Uterus (tissue), 2 donors: ENCODE measurements around the gene LRIG1.

Experiments
- POLR2A ChIP-seq, 2 donors: fragments of 450-650 bp; IDR thresholded peaks; one replicate each; pipeline ENCODE4 v1.6.1; 2016; ENCODE audit warnings: antibody characterized with exemption in 2 of 2, mild to moderate bottlenecking in 1 of 2, moderate library complexity in 1 of 2
- TF ChIP-seq, protein P1 (sequence below), 4 experiments: fragments of 200-600 bp in 2 of 4; fragments of 450-650 bp in 2 of 4; sonication (generic) in 2 of 4; IDR thresholded peaks; one replicate each; pipeline ENCODE4 v1.5.1; 2016 to 2019; ENCODE audit warnings: antibody characterized with exemption in 4 of 4, mild to moderate bottlenecking in 2 of 4, moderate library complexity in 1 of 4

DNA sequence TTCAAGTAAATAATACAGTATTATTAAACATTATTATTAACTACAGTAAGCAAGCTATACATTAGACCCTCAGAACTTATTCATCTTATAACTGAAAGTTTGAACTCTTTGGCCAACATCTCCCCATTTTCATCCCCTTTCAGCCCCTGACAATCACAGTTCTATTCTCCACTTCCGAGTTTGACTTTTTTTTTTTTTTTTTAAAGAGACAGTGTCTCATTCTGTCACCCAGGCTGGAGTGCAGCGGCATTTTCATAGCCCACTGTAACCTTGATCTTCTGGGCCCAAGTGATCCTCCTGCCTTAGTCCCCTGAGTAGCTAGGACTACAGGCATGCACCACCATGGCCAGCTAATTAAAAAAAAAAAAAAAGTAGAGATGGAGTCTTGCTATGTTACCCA lies 41.3 kb upstream of the LRIG1 start:
- TF ChIP-seq, protein P1, sequence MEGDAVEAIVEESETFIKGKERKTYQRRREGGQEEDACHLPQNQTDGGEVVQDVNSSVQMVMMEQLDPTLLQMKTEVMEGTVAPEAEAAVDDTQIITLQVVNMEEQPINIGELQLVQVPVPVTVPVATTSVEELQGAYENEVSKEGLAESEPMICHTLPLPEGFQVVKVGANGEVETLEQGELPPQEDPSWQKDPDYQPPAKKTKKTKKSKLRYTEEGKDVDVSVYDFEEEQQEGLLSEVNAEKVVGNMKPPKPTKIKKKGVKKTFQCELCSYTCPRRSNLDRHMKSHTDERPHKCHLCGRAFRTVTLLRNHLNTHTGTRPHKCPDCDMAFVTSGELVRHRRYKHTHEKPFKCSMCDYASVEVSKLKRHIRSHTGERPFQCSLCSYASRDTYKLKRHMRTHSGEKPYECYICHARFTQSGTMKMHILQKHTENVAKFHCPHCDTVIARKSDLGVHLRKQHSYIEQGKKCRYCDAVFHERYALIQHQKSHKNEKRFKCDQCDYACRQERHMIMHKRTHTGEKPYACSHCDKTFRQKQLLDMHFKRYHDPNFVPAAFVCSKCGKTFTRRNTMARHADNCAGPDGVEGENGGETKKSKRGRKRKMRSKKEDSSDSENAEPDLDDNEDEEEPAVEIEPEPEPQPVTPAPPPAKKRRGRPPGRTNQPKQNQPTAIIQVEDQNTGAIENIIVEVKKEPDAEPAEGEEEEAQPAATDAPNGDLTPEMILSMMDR (IDR thresholded peaks at IDR 0.05) = no peak
- TF ChIP-seq POLR2A (IDR thresholded peaks at IDR 0.05) = no peak
